Camera-type eye (tissue), 1 donor: Measurements from ENCODE around the gene WWC2. TPM values are rescaled to one million over a fixed set of nuclear protein-coding genes. Genes with fewer than 3 reads are reported as not detected.

Experiments used
- total RNA-seq: library from RNA; depleted of rRNA; stranded (reverse); fragments of >200 nt; gene quantifications from one replicate; pipeline ENCODE4 v1.2.3, GENCODE V29; 2014

Gene WWC2
- 48.1 TPM for total RNA-seq

DNA sequence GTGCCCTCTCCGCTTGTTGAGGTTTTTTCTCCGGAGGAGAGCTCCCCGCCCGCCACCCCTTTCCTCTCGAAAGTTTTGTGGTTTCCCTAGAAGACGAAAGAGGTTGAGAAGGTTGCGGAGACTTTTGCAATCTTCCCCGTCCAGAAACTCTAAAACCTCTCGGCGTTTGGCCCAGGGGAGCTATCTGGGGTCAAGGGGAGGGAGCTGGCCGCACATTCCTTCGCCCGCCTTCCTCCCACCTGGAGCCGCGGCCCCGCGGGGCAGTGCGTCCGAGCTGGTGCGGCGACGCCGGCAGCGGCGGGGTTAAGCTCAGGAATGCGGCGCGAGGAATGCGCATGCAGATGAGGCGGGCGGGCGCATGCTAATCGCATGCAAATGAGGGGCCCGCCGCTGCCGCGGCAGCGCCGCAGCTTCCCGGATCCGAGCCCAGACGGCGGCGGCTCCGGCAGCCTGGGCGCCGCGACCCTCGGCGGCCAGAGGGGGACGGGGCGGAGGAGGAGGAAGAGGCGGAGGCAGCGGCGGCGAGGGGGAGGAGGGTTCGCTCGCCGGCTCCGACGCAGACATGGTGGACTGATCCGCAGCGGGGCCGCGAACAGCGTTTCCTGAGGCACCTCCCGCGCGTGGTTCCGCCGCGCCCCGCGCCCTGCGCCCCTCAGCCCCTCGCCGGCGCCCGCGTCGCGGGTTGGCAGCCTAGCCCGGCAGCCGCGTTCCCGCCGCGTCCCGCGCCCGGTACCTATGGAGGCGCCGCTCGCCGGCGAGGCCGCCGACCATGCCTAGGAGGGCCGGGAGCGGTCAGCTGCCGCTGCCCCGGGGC is at the start of gene WWC2:
Gene WWC2 (plus strand): TSS at position 535 of the 814 bp plus-strand sequence. CDS start 235 bp downstream, at position 770.

DNA sequence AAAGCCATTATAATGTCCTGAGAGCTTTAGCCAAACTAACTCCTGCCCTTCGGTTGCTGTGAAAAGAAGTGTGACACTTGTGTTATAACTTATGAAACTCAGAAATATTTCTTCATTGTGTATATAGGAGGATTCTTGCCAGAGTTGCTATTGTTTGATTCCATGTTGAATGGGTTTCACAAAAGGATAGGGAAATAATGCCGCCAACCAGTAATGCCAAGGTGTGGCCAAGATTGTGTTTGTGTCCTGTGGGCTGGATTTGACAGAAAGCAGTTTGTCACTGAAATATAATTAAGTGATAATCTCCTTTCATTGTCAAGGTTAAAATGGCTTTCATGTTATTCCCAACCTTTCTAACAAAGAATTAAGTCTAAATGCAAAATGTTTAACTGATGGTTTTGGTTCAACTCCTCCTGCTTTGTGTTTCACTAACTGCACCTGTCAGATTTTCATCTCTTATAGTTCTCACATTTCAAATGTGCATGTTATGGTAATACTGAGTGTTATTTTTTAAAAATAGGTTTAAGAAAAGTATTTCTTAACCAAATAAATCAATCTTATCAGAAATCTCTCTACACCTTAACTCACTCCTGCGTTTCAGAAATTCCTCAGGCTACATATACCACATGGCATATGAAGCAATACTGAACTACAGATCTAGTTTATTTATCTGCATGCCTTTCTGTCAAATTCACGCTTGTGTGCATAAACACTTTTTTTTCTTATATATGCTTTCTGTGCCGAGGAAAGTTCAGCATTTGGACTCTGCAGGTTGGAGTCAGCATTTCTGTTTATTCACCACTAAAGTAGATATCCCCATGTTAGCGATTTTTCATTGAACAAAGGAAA is 221.4 kb downstream of the WWC2 start, which contains the start of gene CLDN22:
Gene CLDN22 (minus strand): TSS at position 66 of the 849 bp plus-strand sequence. CDS start 58 bp downstream, at position 8.

DNA sequence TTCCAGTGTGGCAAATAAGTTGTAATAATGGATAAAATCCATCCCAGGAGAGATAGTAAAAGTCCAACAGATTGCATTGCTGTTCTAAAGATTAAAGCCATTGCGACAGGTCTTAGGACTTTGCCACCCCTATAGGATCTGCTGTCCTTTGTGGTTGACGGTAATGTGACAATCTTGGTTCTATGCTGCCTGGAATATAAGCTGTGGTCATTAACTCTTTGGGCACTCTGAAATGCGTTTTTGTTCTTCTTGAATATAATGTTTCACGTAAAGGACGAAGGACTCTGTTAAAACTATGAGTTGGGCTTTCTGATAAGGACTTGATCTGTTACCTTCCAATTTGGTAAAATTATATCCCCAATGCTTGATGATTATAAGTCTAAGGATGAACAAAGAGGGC is 223.3 kb downstream of the WWC2 start, which contains the start of gene CLDN24:
Gene CLDN24 (minus strand): TSS at position 101 of the 400 bp plus-strand sequence. CDS start 0 bp downstream, at position 101.

Other genes with a start within 250 kb of the WWC2 start
- 58.4 TPM for gene DCTD, start 181.9 kb upstream of the WWC2 start, total RNA-seq
- not detected for gene CLDN22, start 221.0 kb downstream of the WWC2 start, total RNA-seq
- gene CLDN24, start 223.2 kb downstream of the WWC2 start, total RNA-seq, result not detected